NB4 (cell line): ENCODE data around the gene FAM20B.

Source experiments
- DNase-seq: peaks from one replicate; pipeline ENCODE4 v3.0.0; 2010; ENCODE audit warnings: low read depth
- H3K4me3 ChIP-seq: one replicate; pipeline ENCODE4 v1.5.1; 2011; ENCODE audit warnings: mild to moderate bottlenecking, low read depth, low read length, moderate library complexity
- CTCF ChIP-seq: IDR thresholded peaks from one replicate; pipeline ENCODE4 v1.5.1; 2012; ENCODE audit warnings: low read depth, low read length
- MAX ChIP-seq: IDR thresholded peaks from 2 replicates; pipeline ENCODE4 v1.6.1; 2011; ENCODE audit warnings: low read depth, low read length
- MYC ChIP-seq: IDR thresholded peaks from 2 replicates; pipeline ENCODE4 v1.6.1; 2011; ENCODE audit warnings: low read depth, low read length
- POLR2A ChIP-seq: IDR thresholded peaks from 2 replicates; pipeline ENCODE4 v1.6.1; 2011; ENCODE audit warnings: mild to moderate bottlenecking; ENCODE audit not compliant: insufficient read length; ENCODE audit errors: extremely low read depth

FAM20B gene

GRCh38 chr1:179026813-179027669 is 1.3 kb downstream of the FAM20B start:
- DNase-seq, result no peak
- H3K4me3 ChIP-seq, result peak overlapping the region; percentile 98
- TF ChIP-seq MAX (no peak), MYC (no peak), CTCF (no peak), POLR2A (no peak)

- no peak for DNase-seq
- no peak overlapping the region for H3K4me3 ChIP-seq
- TF ChIP-seq MAX, result no peak
- TF ChIP-seq POLR2A, result no peak
These were observed 3.6 kb downstream of the FAM20B start for GRCh38 chr1:179029321-179029759.

GRCh38 chr1:179030130-179030529 is 4.4 kb downstream of the FAM20B start:
- no peak for DNase-seq
- no peak overlapping the region for H3K4me3 ChIP-seq
- TF ChIP-seq POLR2A, result no peak

GRCh38 chr1:179030683-179031082 is 5.0 kb downstream of the FAM20B start:
- no peak for TF ChIP-seq POLR2A
- no peak for TF ChIP-seq MYC
- TF ChIP-seq MAX, result no peak
- no peak for TF ChIP-seq CTCF
- H3K4me3 ChIP-seq, result no peak overlapping the region
- no peak for DNase-seq

- no peak for TF ChIP-seq MAX
- H3K4me3 ChIP-seq, result no peak overlapping the region
- DNase-seq, result no peak
These were observed 5.6 kb downstream of the FAM20B start for GRCh38 chr1:179031284-179031683.

GRCh38 chr1:179031855-179032513 is 6.3 kb downstream of the FAM20B start:
- H3K4me3 ChIP-seq, result no peak overlapping the region
- TF ChIP-seq MAX (no peak), MYC (no peak), POLR2A (no peak), CTCF (no peak)
- no peak for DNase-seq

GRCh38 chr1:179034720-179035119 is 9.0 kb downstream of the FAM20B start:
- H3K4me3 ChIP-seq, result no peak overlapping the region

More at GRCh38 chr1:179034720-179035119, 9.0 kb downstream of the FAM20B start:
- DNase-seq, result no peak
- TF ChIP-seq CTCF (no peak), MAX (no peak), POLR2A (no peak), MYC (no peak)
